D721Med (cell line): ENCODE measurements around the gene UNC50.
A peak's percentile ranks its signal among the peaks of the same experiment; 100 is the strongest.

Experiments
- DNase-seq: peaks from one replicate; pipeline ENCODE4 v3.0.0; 2011; ENCODE audit warnings: low spot score; ENCODE audit not compliant: insufficient read length
- FAIRE-seq: peaks from 2 replicates; lab custom pipeline; 2011; peaks lifted over from hg19 to GRCh38; lab: Jason Lieb, UNC
- CTCF ChIP-seq: IDR thresholded peaks from 2 replicates; pipeline ENCODE4 v1.5.1; 2012; ENCODE audit warnings: mild to moderate bottlenecking, control low read depth; ENCODE audit not compliant: insufficient read depth; ENCODE audit errors: missing control alignments

Gene UNC50

GRCh38 chr2:98608116-98608961 is at the start of gene UNC50, which contains the start of gene COA5:
Gene UNC50, plus strand, starts transcription at chr2:98608589. Its CDS starts 1,171 bp downstream, at chr2:98609760.
Gene COA5, minus strand, starts transcription at chr2:98608512. Its CDS starts 107 bp downstream, at chr2:98608405.
- FAIRE-seq, result no peak
- TF ChIP-seq CTCF, result no peak
- peak; percentile 94 for DNase-seq

GRCh38 chr2:98558852-98559530 is 49.4 kb upstream of the UNC50 start:
- DNase-seq (no peak), FAIRE-seq (no peak)
- no peak for TF ChIP-seq CTCF

GRCh38 chr2:98559581-98559980 is 48.8 kb upstream of the UNC50 start:
- FAIRE-seq (no peak), DNase-seq (no peak)
- no peak for TF ChIP-seq CTCF

GRCh38 chr2:98560256-98560771 is 48.1 kb upstream of the UNC50 start:
- FAIRE-seq (no peak), DNase-seq (no peak)
- no peak for TF ChIP-seq CTCF

GRCh38 chr2:98561018-98561417 is 47.4 kb upstream of the UNC50 start:
- no peak for TF ChIP-seq CTCF
- no peak for DNase-seq
- no peak for FAIRE-seq

GRCh38 chr2:98561902-98562695 is 46.3 kb upstream of the UNC50 start:
- TF ChIP-seq CTCF, result no peak
- FAIRE-seq (no peak), DNase-seq (no peak)
